NCI-H2107 (cell line): ENCODE data around the gene TNFRSF12A.
A peak's percentile ranks its signal among the peaks of the same experiment; 100 is the strongest.

Experiments used
- DNase-seq: peaks from one replicate; lab custom pipeline; 2025; lab: John Stamatoyannopoulos, UW

Gene TNFRSF12A

DNA sequence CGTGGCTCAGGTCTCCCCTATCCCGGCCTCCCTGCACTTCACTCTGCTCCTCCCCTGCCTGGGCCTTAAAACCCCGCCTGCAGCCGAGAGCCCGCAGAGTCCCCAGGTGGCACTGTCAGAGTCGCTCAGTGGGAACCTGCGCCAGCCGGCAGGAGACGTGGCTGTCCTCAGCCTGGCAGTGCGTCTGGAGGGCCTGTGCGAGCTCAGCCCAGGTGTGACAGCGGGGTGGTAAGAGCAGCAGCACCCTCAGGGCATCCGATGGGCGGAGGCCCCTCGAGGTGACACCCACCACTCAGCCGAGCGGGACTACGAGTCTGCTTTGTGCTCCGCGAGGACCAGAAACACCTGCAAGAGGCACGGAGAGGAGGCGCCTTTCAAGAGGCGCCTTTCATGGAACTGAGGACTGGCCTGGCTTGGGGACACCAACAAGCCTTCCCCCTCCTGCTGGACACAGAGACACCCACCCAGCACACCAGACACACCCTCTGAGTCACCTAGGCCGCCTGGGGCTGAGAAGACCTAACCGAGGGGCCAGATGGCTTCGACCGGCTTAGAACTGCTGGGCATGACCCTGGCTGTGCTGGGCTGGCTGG is 7.2 kb upstream of the TNFRSF12A start, which contains the start of gene CLDN9:
Gene CLDN9 (plus strand): TSS at position 96 of the 593 bp plus-strand sequence. CDS start 440 bp downstream, at position 536.
- DNase-seq: peak; percentile 89

- DNase-seq: no peak
Measured at GRCh38 chr16:3013491-3013951, 6.6 kb upstream of the TNFRSF12A start.

DNA sequence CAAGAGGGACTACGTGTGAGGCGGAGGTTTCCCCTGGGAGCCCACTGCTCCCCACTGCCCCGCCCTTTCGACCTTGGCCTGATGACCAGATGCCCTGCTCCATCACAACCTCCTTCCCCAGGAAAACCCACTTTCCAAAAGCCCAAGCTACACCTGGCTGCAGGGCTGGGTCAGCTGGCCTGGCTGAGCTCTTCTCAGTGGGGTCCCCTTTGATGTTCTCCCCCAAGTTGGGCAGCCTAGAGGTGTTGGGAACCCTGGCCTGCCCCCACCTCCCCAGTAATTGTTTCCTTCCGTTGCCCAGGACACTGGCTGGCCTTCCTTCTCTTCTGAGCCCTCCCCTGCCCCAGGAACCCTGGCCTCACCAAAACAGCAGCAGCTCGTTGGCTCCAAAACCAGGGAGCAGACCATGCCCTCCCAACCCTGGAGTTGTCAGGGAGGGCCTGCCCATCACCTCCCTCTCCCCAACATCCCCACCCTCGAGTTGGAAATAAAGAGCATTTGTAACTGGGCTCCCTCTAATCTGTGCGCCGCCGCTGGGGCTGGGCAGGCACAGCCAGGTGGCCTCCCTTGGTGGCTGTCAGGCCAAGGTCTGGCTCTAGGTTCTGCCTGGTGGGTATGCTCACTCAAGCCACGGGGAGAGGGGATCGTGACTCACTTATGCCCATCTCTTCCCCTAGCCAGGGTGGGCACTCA is 6.0 kb upstream of the TNFRSF12A start:
- no peak for DNase-seq

DNA sequence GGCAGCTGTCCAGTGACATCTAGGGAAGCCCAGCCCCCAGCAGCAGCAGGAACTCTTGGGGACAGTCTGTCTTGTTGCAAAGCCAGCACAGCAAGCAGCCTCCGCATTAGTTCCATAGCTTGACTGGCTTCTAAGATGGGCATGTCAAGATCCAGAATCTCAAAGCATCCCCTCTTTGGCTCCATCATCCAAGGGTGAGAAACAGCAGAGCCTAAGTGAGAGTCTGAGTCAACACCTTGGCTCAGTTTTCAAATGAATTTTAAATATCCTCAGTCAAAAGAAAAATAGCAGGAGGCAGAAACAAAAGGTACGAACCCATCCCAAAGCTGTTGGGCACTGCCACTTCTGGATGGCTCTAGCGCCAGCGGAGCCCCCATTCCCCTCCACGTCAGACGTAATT is 5.2 kb upstream of the TNFRSF12A start:
- no peak for DNase-seq

DNA sequence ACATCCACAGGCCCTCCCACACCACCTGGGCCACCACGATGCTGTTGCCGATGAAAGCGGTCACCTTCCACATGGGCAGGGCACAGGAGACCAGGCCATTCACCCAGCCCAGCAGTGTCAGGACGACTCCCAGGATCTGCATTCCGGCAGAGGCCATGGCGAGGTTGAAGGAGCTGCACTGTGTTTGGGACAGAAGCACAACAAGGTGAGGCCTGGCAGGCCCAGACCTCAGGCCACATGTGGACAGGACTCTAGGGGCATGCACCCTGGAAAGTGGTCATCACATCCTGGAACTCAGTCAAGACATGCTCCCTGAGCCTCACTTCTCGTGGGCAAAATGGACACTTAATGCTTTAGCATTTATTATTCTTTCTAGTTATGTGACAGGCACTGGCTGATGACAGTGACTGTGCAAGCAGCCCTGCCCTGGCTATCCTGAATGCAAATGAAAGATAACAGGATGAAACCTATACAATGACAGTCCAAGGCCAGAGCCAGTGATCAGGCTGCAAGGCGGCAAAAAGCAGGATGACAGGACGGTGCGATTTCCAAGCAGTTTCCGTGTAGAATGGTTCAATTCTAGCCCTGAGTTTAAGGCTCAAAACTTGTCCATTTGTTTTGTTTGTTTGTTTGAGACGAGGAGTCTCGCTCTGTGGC is 4.2 kb upstream of the TNFRSF12A start:
- DNase-seq: no peak

- DNase-seq: no peak
Measured at GRCh38 chr16:3017344-3017743, 2.8 kb upstream of the TNFRSF12A start.

- DNase-seq: no peak
Measured at GRCh38 chr16:3017794-3018506, 2.2 kb upstream of the TNFRSF12A start, which contains the start of gene CLDN6. Gene CLDN6 (minus strand): TSS chr16:3018183. CDS start chr16:3016021, 2,162 bp downstream.

GRCh38 chr16:3019594-3020246 is 448 bp upstream of the TNFRSF12A start:
- no peak for DNase-seq

GRCh38 chr16:3020604-3021448 is 658 bp downstream of the TNFRSF12A start:
- DNase-seq: no peak

DNA sequence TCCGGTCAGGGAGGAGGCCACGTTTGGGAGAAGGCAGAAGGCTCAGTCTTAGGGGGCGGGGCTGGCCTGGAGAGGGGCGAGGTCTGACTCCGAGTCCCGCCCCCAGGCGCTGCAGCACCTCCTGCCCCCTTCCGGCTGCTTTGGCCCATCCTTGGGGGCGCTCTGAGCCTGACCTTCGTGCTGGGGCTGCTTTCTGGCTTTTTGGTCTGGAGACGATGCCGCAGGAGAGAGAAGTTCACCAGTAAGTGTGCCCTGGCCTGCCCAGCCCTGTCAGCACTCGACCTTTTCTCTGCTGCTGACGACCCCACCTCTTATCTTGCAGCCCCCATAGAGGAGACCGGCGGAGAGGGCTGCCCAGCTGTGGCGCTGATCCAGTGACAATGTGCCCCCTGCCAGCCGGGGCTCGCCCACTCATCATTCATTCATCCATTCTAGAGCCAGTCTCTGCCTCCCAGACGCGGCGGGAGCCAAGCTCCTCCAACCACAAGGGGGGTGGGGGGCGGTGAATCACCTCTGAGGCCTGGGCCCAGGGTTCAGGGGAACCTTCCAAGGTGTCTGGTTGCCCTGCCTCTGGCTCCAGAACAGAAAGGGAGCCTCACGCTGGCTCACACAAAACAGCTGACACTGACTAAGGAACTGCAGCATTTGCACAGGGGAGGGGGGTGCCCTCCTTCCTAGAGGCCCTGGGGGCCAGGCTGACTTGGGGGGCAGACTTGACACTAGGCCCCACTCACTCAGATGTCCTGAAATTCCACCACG is 1.5 kb downstream of the TNFRSF12A start:
- DNase-seq: no peak

DNA sequence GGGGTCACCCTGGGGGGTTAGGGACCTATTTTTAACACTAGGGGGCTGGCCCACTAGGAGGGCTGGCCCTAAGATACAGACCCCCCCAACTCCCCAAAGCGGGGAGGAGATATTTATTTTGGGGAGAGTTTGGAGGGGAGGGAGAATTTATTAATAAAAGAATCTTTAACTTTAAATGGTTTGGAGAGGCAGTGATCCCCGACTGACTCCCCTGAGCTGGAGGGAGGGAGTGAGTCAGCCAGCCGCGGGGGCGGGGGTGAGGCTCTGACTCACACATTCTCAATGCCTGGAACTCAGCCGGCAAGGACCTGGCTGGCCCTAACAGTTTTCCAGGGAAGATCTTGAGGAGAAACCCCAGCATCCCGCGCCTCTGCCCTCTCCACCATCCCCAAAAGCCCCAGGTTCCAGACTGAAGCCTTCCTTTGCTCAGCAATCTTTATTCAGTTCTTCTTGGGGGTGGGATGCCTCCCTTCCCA is 2.1 kb downstream of the TNFRSF12A start:
- no peak for DNase-seq

- DNase-seq: no peak
Measured at GRCh38 chr16:3022684-3023414, 2.7 kb downstream of the TNFRSF12A start.

DNA sequence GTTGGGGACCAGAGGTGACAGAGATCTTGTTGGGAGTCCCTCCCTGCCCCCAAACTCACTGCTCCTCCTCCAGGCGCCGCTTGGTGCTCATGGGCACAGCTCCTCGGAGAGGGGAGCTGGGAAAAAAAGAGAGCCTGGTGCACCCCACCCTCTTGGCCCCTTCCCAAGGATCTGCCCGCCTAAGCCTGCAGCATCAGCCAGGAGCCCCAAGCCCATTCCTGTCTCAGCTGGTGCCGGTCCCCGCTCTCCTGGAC is 3.2 kb downstream of the TNFRSF12A start:
- DNase-seq: peak; percentile 32

- peak; percentile 93 for DNase-seq
Measured at GRCh38 chr16:3023669-3024478, 3.7 kb downstream of the TNFRSF12A start, which contains the start of the genes HCFC1R1 and THOC6. Gene HCFC1R1 (minus strand): TSS chr16:3023942. CDS start chr16:3023941, 1 bp downstream. Gene THOC6 (plus strand): TSS chr16:3024035. CDS start chr16:3024327, 292 bp downstream.

GRCh38 chr16:3025032-3026002 is 5.1 kb downstream of the TNFRSF12A start:
- DNase-seq: no peak

DNA sequence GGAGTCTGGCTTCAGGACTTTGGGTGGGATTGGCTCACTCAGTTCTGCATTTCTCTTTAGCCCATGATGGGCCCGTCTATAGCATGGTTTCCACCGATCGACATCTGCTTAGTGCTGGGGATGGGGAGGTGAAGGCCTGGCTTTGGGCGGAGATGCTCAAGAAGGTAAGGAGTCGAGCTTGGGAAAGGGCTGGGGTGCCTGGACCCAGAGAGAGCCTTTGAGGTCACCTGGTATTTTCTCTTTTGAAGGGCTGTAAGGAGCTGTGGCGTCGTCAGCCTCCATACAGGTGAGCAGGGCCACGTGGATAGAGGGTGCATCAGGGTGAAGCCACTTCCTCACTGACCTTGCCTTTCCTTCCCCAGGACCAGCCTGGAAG is 5.8 kb downstream of the TNFRSF12A start:
- DNase-seq: no peak
